Right atrium auricular region (tissue), 2 donors: ENCODE data around the gene RAB34. TPM values are rescaled to one million over a fixed set of nuclear protein-coding genes. Genes with fewer than 3 reads are reported as not detected.

Experiments used
- DNase-seq: peaks from one replicate; pipeline ENCODE4 v3.0.0-alpha.2; 2019; ENCODE audit warnings: low spot score
- H3K27ac ChIP-seq, 2 donors: fragments of 200-600 bp; sonication (generic); 1 replicate in 1 of 2; 2 replicates in 1 of 2; pipeline ENCODE4 v1.5.1; 2016 to 2019
- H3K27me3 ChIP-seq, 2 donors: fragments of 200-600 bp; sonication (generic); one replicate each; pipeline versions ENCODE4 v1.5.1 to v1.6.0; 2017 to 2019
- H3K36me3 ChIP-seq: fragments of 200-600 bp; sonication (generic); one replicate; pipeline ENCODE4 v1.5.1; 2016
- H3K4me1 ChIP-seq, 2 donors: fragments of 200-600 bp; sonication (generic); one replicate each; pipeline versions ENCODE4 v1.5.1 to v1.6.0; 2017 to 2019
- H3K4me3 ChIP-seq, 2 donors: fragments of 200-600 bp; sonication (generic); 1 replicate in 1 of 2; 2 replicates in 1 of 2; pipeline ENCODE4 v1.5.1; 2017 to 2019; ENCODE audit warnings: mild to moderate bottlenecking in 1 of 2, moderate library complexity in 1 of 2
- H3K9me3 ChIP-seq, 2 donors: fragments of 200-600 bp; sonication (generic); one replicate each; pipeline ENCODE4 v1.5.1; 2019
- CTCF ChIP-seq, 2 donors: fragments of 200-600 bp; sonication (generic); IDR thresholded peaks; one replicate each; pipeline ENCODE4 v1.5.1; 2019; ENCODE audit warnings: antibody characterized with exemption in 2 of 2
- total RNA-seq, 2 donors: library from RNA; depleted of rRNA; stranded (reverse); fragments of >200 nt; gene quantifications; one replicate each; pipeline ENCODE4 v1.1.0, GENCODE V29; 2016

RAB34 gene
- total RNA-seq, 2 donors from 2014 or later: 55.8 to 139 TPM

- no peak for DNase-seq
- no peaks in the 10 kb centered on the region for H3K9me3 ChIP-seq
- no peaks in the 10 kb centered on the region for H3K27me3 ChIP-seq
- peaks cover 58% of the 10 kb centered on the region for H3K36me3 ChIP-seq
- H3K4me1 ChIP-seq: no peaks in the 10 kb centered on the region
- no peak for TF ChIP-seq CTCF (IDR thresholded peaks at IDR 0.05)
- H3K27ac ChIP-seq: no peak overlapping the region
- no peak overlapping the region for H3K4me3 ChIP-seq
Observed at GRCh38 chr17:28702752-28703150, 14.9 kb downstream of the RAB34 start.

- Histone ChIP-seq H3K36me3 (peaks cover 64% of the 10 kb centered on the region), H3K27me3 (no peaks in the 10 kb centered on the region), H3K4me3 (no peak overlapping the region), H3K27ac (no peak overlapping the region), H3K4me1 (no peaks in the 10 kb centered on the region), H3K9me3 (no peaks in the 10 kb centered on the region)
- no peak for DNase-seq
- no peak for TF ChIP-seq CTCF (IDR thresholded peaks at IDR 0.05)
Observed at GRCh38 chr17:28702026-28702751, 15.5 kb downstream of the RAB34 start.

GRCh38 chr17:28700830-28701492 lies 16.7 kb downstream of the RAB34 start:
- Histone ChIP-seq H3K27ac (no peak overlapping the region), H3K9me3 (no peaks in the 10 kb centered on the region), H3K4me1 (no peaks in the 10 kb centered on the region), H3K36me3 (peaks cover 75% of the 10 kb centered on the region), H3K27me3 (no peaks in the 10 kb centered on the region), H3K4me3 (no peak overlapping the region)
- no peak for DNase-seq
- TF ChIP-seq CTCF (IDR thresholded peaks at IDR 0.05): no peak

- H3K27ac ChIP-seq: no peak overlapping the region
- H3K36me3 ChIP-seq: peaks cover 82% of the 10 kb centered on the region
- DNase-seq: no peak
- H3K9me3 ChIP-seq: no peaks in the 10 kb centered on the region
- H3K27me3 ChIP-seq: no peaks in the 10 kb centered on the region
- H3K4me1 ChIP-seq: no peaks in the 10 kb centered on the region
- no peak overlapping the region for H3K4me3 ChIP-seq
- no peak for TF ChIP-seq CTCF (IDR thresholded peaks at IDR 0.05)
Observed at GRCh38 chr17:28700278-28700677, 17.4 kb downstream of the RAB34 start.

GRCh38 chr17:28698253-28698941 lies 19.3 kb downstream of the RAB34 start:
- peaks cover 99% of the 10 kb centered on the region for H3K36me3 ChIP-seq
- H3K4me3 ChIP-seq: no peak overlapping the region
- H3K9me3 ChIP-seq: no peaks in the 10 kb centered on the region
- H3K4me1 ChIP-seq: no peaks in the 10 kb centered on the region
- H3K27me3 ChIP-seq: no peaks in the 10 kb centered on the region
- DNase-seq: no peak
- no peak for TF ChIP-seq CTCF (IDR thresholded peaks at IDR 0.05)
- H3K27ac ChIP-seq: no peak overlapping the region
